NCI-H524 treated with DMSO at 0.1 percent for 48 hours (cell line): ENCODE data around the gene SLC4A11.
"Not testable (repeated sequence)": the region's sequence is repeated elsewhere in the genome, so short reads cannot be mapped to it uniquely, and the experiment has no call there.

Experiments
- DNase-seq: peaks from one replicate; lab custom pipeline; 2025; lab: John Stamatoyannopoulos, UW

SLC4A11 gene

DNA sequence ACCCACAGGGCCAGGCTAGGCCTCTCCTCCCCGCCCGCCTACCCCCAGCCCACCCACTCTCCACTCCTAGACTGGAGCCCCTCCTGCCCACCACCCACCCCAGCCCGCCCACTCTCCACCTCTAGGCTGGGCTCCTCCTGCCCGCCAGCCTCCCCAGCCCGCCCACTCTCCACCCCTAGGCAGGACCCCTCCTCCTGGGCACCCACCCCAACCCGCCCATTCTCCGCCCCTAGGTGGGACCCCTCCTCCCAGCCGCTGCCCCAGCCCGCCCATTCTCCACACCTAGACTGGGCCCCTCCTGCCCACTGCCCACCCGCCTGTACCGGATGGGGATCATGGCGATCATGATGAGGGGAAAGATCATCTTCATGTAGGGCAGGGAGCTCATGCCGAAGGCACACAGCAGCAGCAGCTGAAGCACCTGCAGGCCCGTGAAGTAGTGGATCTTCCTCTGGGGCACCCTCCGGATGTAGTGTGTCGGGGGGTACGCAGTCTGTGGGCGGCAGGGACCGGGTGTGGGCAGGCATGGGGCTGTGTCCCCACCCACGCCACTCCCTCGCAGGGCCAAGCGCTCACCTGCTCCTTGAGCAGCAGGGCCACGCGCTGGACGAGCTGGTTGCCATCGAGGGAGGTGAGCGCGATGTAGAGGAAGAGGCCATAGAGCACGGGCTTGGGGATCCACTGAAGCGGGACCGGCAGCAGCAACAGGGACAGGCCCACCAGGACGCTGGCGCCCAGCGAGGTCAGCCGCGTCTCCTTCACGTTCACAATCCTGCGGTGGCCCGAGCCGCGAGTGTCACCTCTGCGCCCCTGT is 10.8 kb downstream of the SLC4A11 start:
- DNase-seq: no peak

DNA sequence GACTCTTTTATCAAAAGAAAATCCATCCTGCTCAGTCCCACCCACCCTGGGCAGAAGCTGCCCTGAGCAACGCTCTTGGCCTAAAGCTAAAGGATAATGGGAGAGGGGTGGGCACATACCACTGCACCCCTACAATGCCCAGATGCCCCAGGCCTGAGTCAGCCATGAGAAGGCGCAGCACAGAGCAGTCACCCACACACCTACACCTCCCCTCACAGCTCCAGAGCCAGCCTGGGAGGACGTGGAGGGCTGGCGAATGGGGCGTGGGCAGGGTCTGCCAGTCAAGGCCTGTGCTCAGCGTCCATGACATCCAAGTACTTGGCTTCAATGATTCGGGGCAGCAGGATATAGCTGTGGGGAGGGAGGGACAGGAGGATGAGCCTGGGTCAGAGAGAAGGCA is 11.5 kb downstream of the SLC4A11 start:
- no peak for DNase-seq

DNA sequence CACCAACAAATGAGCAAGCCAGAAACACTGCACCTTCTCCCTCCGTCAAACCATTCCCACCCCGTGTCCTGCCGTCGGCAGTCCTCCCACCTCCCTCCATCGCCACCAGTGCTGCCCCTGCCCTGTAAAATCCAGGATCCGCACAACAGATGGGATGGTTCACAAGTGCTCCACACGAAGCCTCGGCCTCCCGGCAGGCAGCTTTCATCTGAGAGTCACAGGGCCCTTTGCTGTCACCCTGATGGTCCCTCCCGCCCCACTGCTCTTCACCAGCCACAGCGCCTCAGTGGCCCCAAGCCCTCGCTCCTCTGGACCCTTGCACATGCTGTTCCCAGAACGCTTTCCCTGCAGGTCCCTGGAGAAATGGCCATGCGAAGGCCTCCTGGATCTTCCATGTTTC is 12.1 kb downstream of the SLC4A11 start:
- DNase-seq: no peak

DNA sequence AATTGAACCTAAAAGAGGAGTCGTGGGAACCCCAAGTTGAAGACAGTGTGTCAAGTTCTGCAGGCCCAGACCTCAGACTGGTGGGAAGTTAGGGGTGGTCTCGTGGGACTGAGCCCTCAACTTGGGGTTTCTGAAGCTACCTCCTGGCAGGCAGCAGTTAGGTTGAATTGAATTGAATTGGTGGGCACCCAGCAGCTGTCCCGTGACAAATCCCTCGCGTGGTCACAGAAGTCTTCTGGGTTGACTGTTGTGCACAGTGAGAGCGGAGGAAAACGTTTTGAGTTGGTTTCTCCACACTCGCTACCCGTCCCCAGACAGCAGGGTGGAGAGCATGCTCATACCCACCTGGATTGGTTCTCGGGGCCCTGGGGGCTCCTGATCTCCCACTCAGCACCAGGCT is 12.9 kb downstream of the SLC4A11 start:
- DNase-seq: no peak

GRCh38 chr20:3224681-3225421 is 14.1 kb downstream of the SLC4A11 start:
- no peak for DNase-seq

GRCh38 chr20:3223994-3224680 is 14.9 kb downstream of the SLC4A11 start:
- DNase-seq: no peak

DNA sequence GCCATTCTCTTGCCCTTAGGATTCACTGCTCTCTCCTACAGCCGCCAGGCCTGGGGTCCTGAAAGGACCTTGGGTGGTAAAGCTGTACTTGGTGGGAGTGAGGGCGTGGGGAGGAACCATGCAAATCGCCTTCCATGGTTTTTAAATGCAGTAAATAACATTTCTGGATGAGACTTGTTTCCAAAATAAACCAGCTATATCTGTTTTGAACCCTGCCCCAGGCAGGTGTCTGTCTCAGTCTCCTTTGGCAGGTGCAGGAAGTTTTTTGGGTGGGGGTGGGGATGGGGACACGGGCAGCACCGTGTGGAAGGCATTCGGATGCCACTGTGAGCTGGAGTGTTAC is 15.4 kb downstream of the SLC4A11 start:
- DNase-seq: no peak

DNA sequence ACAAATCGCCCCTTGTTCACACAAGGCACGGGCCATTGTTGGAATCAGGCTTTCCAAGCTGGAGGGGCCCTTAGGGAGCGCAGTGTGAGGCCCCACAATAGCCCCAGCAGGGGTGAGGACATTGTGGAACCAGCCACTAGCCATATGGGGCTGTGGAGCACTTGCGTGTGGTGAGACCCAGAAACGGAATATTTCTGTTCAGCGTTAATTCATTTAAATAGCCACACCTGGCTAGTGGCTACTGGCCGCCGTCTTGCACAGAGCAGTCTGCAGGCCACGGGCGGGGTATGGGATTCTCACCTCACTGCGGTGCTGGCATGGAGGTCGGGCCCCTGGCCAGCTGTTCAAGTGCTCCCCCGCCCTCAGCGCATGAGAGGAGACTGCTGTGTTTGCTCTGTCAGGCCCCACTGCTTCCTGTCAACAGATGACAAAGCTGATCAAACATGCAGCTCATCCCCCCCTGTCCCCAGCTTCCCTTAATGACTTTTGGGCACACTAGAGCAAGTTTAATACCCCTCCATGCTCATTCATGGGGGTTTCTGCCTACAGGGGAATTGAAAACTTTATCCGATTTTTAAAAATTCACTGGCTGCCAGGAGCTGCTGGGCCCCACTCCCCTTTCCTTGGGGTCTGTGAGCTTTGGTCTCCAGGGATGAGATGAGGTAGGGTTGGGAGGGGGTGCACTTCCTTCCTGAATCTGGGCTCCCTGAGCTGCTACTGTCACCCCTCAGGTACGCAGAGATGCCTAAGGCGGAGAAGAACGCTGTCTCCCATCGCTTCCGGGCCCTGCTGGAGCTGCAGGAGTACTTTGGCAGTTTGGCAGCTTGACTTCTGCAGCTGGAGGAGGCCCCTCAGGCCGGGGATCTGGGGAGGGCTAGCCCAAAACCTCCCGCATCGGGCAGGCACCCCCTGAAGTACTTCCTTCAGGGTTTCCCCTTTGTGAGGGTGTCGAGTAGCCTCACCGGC is 16.1 kb downstream of the SLC4A11 start:
- DNase-seq: no peak

- DNase-seq: no peak
Measured at GRCh38 chr20:3221398-3222226, 17.4 kb downstream of the SLC4A11 start.

- DNase-seq: no peak
Measured at GRCh38 chr20:3218307-3218988, 20.5 kb downstream of the SLC4A11 start.

GRCh38 chr20:3215359-3215917 is 23.6 kb downstream of the SLC4A11 start:
- DNase-seq: not testable (repeated sequence)

DNA sequence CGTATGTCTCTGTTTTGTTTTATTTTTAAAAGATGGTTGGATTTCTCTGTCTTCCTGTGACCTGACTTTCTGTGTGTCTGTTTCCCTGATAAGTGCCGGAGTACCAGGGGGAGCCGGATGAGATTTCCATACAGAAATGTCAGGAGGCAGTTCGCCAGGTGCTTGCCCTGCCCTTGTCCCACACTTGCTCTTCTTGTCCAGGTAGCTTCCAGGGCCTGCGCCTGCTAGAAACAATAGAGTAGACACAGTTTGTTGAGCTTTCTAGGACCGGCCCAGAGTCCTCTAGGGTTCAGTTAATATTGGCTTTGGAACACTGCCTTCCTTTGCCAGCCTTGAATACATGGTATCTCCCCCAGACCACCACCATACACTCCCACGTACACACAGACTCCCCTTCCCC is 25.8 kb downstream of the SLC4A11 start:
- no peak for DNase-seq

GRCh38 chr20:3210346-3210745 is 28.6 kb downstream of the SLC4A11 start:
- DNase-seq: no peak

DNA sequence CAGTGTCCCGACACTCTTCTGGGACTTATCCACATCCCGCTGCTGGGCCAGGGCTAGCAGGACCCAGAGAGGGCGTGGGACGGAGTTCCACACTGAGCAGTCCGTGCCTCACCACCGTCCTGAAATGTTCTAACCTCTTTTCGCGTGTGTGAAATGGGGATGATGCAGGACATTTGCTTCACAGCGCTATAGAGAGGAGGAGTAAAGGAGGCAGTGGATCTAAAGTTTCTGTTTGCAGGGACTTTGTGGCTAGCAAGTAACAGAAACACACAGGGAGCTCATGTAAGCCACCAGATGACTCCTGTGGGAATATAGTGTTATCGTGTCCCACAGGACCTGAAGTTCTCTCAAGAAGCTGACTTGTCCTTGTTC is 29.1 kb downstream of the SLC4A11 start:
- DNase-seq: no peak

DNA sequence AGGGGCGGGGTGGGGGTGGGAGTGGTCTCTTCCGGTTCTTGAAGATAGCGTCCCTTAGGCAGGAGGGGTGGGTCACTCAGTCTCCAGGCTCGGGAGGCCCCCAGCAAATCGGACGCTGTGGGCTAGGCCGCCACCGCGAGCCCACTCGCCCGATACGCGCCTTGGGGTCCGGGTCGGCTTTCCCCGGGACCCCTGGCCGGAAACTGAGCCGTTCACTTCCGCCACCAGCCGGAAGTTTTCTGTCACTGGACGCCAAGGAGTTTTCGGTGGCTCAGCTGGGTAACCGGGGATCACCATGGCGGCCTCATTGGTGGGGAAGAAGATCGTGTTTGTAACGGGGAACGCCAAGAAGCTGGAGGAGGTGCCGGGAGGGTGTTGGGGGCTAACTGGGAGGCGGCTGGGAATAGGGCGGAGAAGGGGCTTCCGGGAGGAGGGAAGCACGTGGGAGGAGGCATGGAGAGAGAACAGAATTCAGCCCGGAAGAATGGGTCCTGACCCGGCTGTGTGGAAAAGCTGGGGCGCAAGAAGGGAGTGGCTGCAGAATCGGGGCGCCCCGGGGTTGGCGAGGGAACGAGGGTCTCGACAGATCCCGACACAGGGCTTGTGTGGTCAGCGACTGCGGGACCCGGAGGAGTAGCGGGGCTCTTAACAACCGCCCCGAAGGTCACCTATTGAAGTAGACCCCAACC is 29.6 kb downstream of the SLC4A11 start, which contains the start of gene ITPA:
TSS of gene ITPA (plus strand) at position 242 of the 689 bp plus-strand sequence. CDS start at position 296, 54 bp downstream.
- peak; percentile 27 for DNase-seq

DNA sequence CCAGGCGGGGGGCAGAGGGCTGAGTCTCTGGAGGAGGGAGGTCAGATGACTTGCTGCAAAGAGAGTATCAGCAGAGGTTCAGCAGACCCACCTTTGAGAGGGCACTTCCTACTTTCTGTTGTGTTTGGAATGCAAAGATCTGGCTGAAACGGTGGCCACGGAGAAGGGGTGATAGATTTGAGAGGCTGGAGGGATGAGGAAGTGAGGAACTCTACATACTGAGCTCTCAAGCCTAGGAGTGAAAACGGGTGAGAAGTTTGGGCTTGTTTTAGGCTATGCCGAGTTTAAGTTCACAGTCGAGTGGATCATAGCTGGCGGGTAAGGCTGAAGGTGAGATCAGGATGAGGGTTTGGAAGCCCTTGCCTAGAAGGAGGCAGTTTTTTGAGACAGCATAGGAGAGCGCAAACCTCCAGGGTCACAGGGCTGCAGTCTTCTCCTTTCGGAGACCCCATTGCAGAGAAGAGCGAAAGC is 30.2 kb downstream of the SLC4A11 start:
- no peak for DNase-seq

- peak; percentile 50 for DNase-seq
Measured at GRCh38 chr20:3204124-3204794, 34.7 kb downstream of the SLC4A11 start, which contains the start of gene DDRGK1. Gene DDRGK1, minus strand, starts transcription at chr20:3204682. Its CDS starts 55 bp downstream, at chr20:3204627.
